Motor neuron (in vitro differentiated cells): ENCODE data around the gene QSOX1. TPM values are rescaled to one million over a fixed set of nuclear protein-coding genes. Genes with fewer than 3 reads are reported as not detected.
A peak's percentile ranks its signal among the peaks of the same experiment; 100 is the strongest.

Source experiments
- ATAC-seq, 8 experiments: fragments of 200-7000 bp; cut with Tn5 transposase; replicated peaks in 6 of 8; 2 replicates each; pipeline ENCODE4 v1.8.0; 2021; ENCODE audit warnings: mild to moderate bottlenecking in 8 of 8, moderate library complexity in 8 of 8
- H3K27ac ChIP-seq, 2 donors: fragments of 250-450 bp; sonication (Bioruptor Pico); 2 replicates each; pipeline ENCODE4 v1.9.0; 2021; ENCODE audit warnings: antibody characterized with exemption in 2 of 2, mild to moderate bottlenecking in 2 of 2, moderate library complexity in 1 of 2
- H3K4me1 ChIP-seq, 2 donors: fragments of 250-450 bp; sonication (Bioruptor Pico); replicated peaks in 1 of 2; 2 replicates each; pipeline ENCODE4 v1.6.1; 2021; ENCODE audit warnings: antibody characterized with exemption in 2 of 2, mild to moderate bottlenecking in 2 of 2, moderate library complexity in 1 of 2
- H3K4me3 ChIP-seq, 5 donors: fragments of 250-450 bp; sonication (Bioruptor Pico); 2 replicates each; pipeline ENCODE4 v1.9.0; 2021; ENCODE audit warnings: antibody characterized with exemption in 5 of 5, mild to moderate bottlenecking in 5 of 5, moderate library complexity in 4 of 5
- WGBS, 10 experiments: fragments of 450-650 bp; shearing (Covaris generic); methylation state at CpG; one replicate each; pipeline ENCODE4 v1.0.0; 2022; 5-methylcytosine and 5-hydroxymethylcytosine counted together
- in situ Hi-C, 9 experiments: fragments of 400-800 bp; cut with MboI; loops; one replicate each; pipeline ENCODE4 v1.15.0; 2021; ENCODE audit warnings: low sequenced_read_pairs in 9 of 9, low pct_unique_long_range_greater_than_20kb in 2 of 9; ENCODE audit not compliant: unreplicated experiment in 9 of 9
- total RNA-seq, 8 experiments: library from RNA; unstranded; fragments of 300-600 nt; gene quantifications; 2 replicates each; pipeline versions ENCODE4 v1.2.3 to v1.2.4, GENCODE V29; 2022

Gene QSOX1
- total RNA-seq, 8 experiments from 2014 or later, result 18.9 to 221 (median 34.7) TPM

- ATAC-seq, result peak in 2 of 8 experiments; percentile 0 to 1
- in situ Hi-C loops, result loop anchor here in 2 of 9 experiments (25.0 kb wide), 2 partner anchors 92 to 192 kb away; partner anchors contain the start of gene CEP350 (in 1 of the 2)
- H3K4me1 ChIP-seq, result peaks cover 27 to 30% of the 10 kb centered on the region in 2 donors
- peak overlapping the region; percentile 59 to 89 (median 83) for H3K4me3 ChIP-seq
- H3K27ac ChIP-seq, result peak overlapping the region; percentile 85 to 88
- WGBS, 10 experiments, result 0 to 20% (median 9%) methylated on average over 1 to 7 of the region's 7 CpGs; no CpG with 5 or more reads in 2 of the 10 experiments
Observed at GRCh38 chr1:180154003-180154324, 705 bp upstream of the QSOX1 start.

- Histone ChIP-seq H3K4me3 (peak overlapping the region; percentile 59 to 89 (median 83)), H3K27ac (peak overlapping the region; percentile 85 to 88), H3K4me1 (peaks cover 27 to 30% of the 10 kb centered on the region in 2 donors)
- ATAC-seq, result peak in 4 of 8 experiments; percentile 2 to 33 (median 14)
- 0 to 20% (median 1%) methylated on average over 1 to 14 of the region's 29 CpGs; no CpG with 5 or more reads in 2 of the 10 experiments for WGBS, 10 experiments
- in situ Hi-C loops, result loop anchor here in 2 of 9 experiments (25.0 kb wide), 2 partner anchors 93 to 193 kb away; partner anchors contain the start of gene CEP350 (in 1 of the 2)
Observed at GRCh38 chr1:180155182-180155682, 563 bp downstream of the QSOX1 start.

GRCh38 chr1:180156201-180156600, 1.5 kb downstream of the QSOX1 start:
- WGBS, 10 experiments, result 72 to 100% (median 88%) methylated on average over 1 to 4 of the region's 4 CpGs; no CpG with 5 or more reads in 1 of the 10 experiments
- ATAC-seq, result no peak
- Histone ChIP-seq H3K4me1 (peaks cover 27 to 30% of the 10 kb centered on the region in 2 donors), H3K4me3 (peak overlapping the region; percentile 59 to 89 (median 83)), H3K27ac (no peak overlapping the region)
- in situ Hi-C loops, result loop anchor here in 2 of 9 experiments (25.0 kb wide), 2 partner anchors 94 to 194 kb away; partner anchors contain the start of gene CEP350 (in 1 of the 2)

GRCh38 chr1:180156631-180157091, 2.0 kb downstream of the QSOX1 start:
- Histone ChIP-seq H3K4me1 (peaks cover 27 to 30% of the 10 kb centered on the region in 2 donors), H3K4me3 (peak overlapping the region in 2 of 5 donors; percentile 83), H3K27ac (no peak overlapping the region)
- WGBS, 10 experiments, result 20 to 100% (median 81%) methylated on average over 1 to 2 of the region's 2 CpGs; no CpG with 5 or more reads in 3 of the 10 experiments
- no peak for ATAC-seq
- in situ Hi-C loops, result loop anchor here in 2 of 9 experiments (25.0 kb wide), 2 partner anchors 94 to 194 kb away; partner anchors contain the start of gene CEP350 (in 1 of the 2)

- Histone ChIP-seq H3K4me1 (peaks cover 27 to 30% of the 10 kb centered on the region in 2 donors), H3K27ac (no peak overlapping the region), H3K4me3 (peak overlapping the region in 1 of 5 donors; percentile 83)
- peak in 6 of 8 experiments; percentile 1 to 17 (median 11) for ATAC-seq
- in situ Hi-C loops, result loop anchor here in 2 of 9 experiments (25.0 kb wide), 2 partner anchors 95 to 195 kb away; partner anchors contain the start of gene CEP350 (in 1 of the 2)
- 40 to 100% (median 70%) methylated on average over 1 to 4 of the region's 4 CpGs; no CpG with 5 or more reads in 1 of the 10 experiments for WGBS, 10 experiments
Observed at GRCh38 chr1:180157108-180157507, 2.4 kb downstream of the QSOX1 start.

- no peak overlapping the region for H3K27ac ChIP-seq
- no peak overlapping the region for H3K4me3 ChIP-seq
- in situ Hi-C loops, result loop anchor here in 2 of 9 experiments (25.0 kb wide), 2 partner anchors 95 to 195 kb away; partner anchors contain the start of gene CEP350 (in 1 of the 2)
Observed at GRCh38 chr1:180157576-180158057, 2.9 kb downstream of the QSOX1 start.

GRCh38 chr1:180158149-180159147, 3.8 kb downstream of the QSOX1 start:
- no peak for ATAC-seq
- H3K27ac ChIP-seq, result no peak overlapping the region
- in situ Hi-C loops, result loop anchor here in 2 of 9 experiments (25.0 kb wide), 2 partner anchors 96 to 196 kb away; partner anchors contain the start of gene CEP350 (in 1 of the 2)
- WGBS, 10 experiments, result 50 to 100% (median 86%) methylated on average over 1 to 9 of the region's 16 CpGs; no CpG with 5 or more reads in 3 of the 10 experiments
- no peak overlapping the region for H3K4me3 ChIP-seq
- H3K4me1 ChIP-seq, result peaks cover 27 to 30% of the 10 kb centered on the region in 2 donors

More at GRCh38 chr1:180157576-180158057, 2.9 kb downstream of the QSOX1 start:
- WGBS, 10 experiments, result 75 to 100% (median 95%) methylated on average over 1 to 3 of the region's 3 CpGs; no CpG with 5 or more reads in 2 of the 10 experiments
- no peak for ATAC-seq
- peaks cover 27 to 30% of the 10 kb centered on the region in 2 donors for H3K4me1 ChIP-seq

- ATAC-seq, result no peak
- 80 to 100% (median 100%) methylated on average over 1 of the region's 1 CpG; no CpG with 5 or more reads in 3 of the 10 experiments for WGBS, 10 experiments
- in situ Hi-C loops, result loop anchor here in 2 of 9 experiments (25.0 kb wide), 2 partner anchors 98 to 198 kb away; partner anchors contain the start of gene CEP350 (in 1 of the 2)
- peaks cover 23 to 26% of the 10 kb centered on the region in 2 donors for H3K4me1 ChIP-seq
- no peak overlapping the region for H3K4me3 ChIP-seq
- no peak overlapping the region for H3K27ac ChIP-seq
Observed at GRCh38 chr1:180160357-180160756, 5.7 kb downstream of the QSOX1 start.

- Histone ChIP-seq H3K4me3 (no peak overlapping the region), H3K4me1 (peaks cover 0 to under 1% of the 10 kb centered on the region in 2 donors), H3K27ac (no peak overlapping the region)
- no peak for ATAC-seq
- in situ Hi-C loops, result loop anchor here in 2 of 9 experiments (25.0 kb wide), 2 partner anchors 101 to 201 kb away; partner anchors contain the start of gene CEP350 (in 1 of the 2)
- 43 to 100% (median 80%) methylated on average over 1 to 2 of the region's 2 CpGs for WGBS, 10 experiments
Observed at GRCh38 chr1:180163041-180163440, 8.4 kb downstream of the QSOX1 start.

GRCh38 chr1:180165096-180165495, 10.4 kb downstream of the QSOX1 start:
- in situ Hi-C loops, result loop anchor here in 2 of 9 experiments (25.0 kb wide), 2 partner anchors 103 to 203 kb away; partner anchors contain the start of gene CEP350 (in 1 of the 2)

GRCh38 chr1:180165509-180166435, 11.1 kb downstream of the QSOX1 start:
- 87 to 100% (median 93%) methylated on average over 1 to 10 of the region's 12 CpGs; no CpG with 5 or more reads in 4 of the 10 experiments for WGBS, 10 experiments
- ATAC-seq, result no peak
- in situ Hi-C loops, result loop anchor here in 2 of 9 experiments (25.0 kb wide), 2 partner anchors 103 to 203 kb away; partner anchors contain the start of gene CEP350 (in 1 of the 2)
- H3K4me1 ChIP-seq, result no peaks in the 10 kb centered on the region
- H3K4me3 ChIP-seq, result no peak overlapping the region
- no peak overlapping the region for H3K27ac ChIP-seq

More at GRCh38 chr1:180165096-180165495, 10.4 kb downstream of the QSOX1 start:
- Histone ChIP-seq H3K4me1 (no peaks in the 10 kb centered on the region), H3K4me3 (no peak overlapping the region), H3K27ac (no peak overlapping the region)
- WGBS, 10 experiments, result 60 to 100% (median 89%) methylated on average over 1 to 2 of the region's 2 CpGs; no CpG with 5 or more reads in 6 of the 10 experiments
- no peak for ATAC-seq
